COLO829 (cell line): ENCODE measurements around the gene MB21D2.
A peak's percentile ranks its signal among the peaks of the same experiment; 100 is the strongest.

Experiments
- DNase-seq: peaks from one replicate; pipeline ENCODE4 v3.0.0; 2012; ENCODE audit warnings: low spot score

The MB21D2 gene

GRCh38 chr3:192890347-192891335 lies 27.0 kb downstream of the MB21D2 start:
- no peak for DNase-seq

GRCh38 chr3:192889679-192890078 lies 28.0 kb downstream of the MB21D2 start:
- no peak for DNase-seq

GRCh38 chr3:192888190-192888589 lies 29.5 kb downstream of the MB21D2 start:
- DNase-seq, result no peak

GRCh38 chr3:192887701-192888100 lies 30.0 kb downstream of the MB21D2 start:
- DNase-seq, result no peak

GRCh38 chr3:192887047-192887446 lies 30.6 kb downstream of the MB21D2 start:
- no peak for DNase-seq

- DNase-seq, result no peak
Observed at GRCh38 chr3:192884777-192885773, 32.6 kb downstream of the MB21D2 start.

GRCh38 chr3:192883512-192883911 lies 34.1 kb downstream of the MB21D2 start:
- no peak for DNase-seq

GRCh38 chr3:192881159-192881786 lies 36.4 kb downstream of the MB21D2 start:
- no peak for DNase-seq

GRCh38 chr3:192880313-192880712 lies 37.3 kb downstream of the MB21D2 start:
- no peak for DNase-seq

- DNase-seq, result peak; percentile 95
Observed at GRCh38 chr3:192879346-192880031, 38.2 kb downstream of the MB21D2 start.

- DNase-seq, result no peak
Observed at GRCh38 chr3:192875971-192876565, 41.6 kb downstream of the MB21D2 start.

- DNase-seq, result no peak
Observed at GRCh38 chr3:192870822-192871221, 46.8 kb downstream of the MB21D2 start.

GRCh38 chr3:192869131-192870031 lies 48.3 kb downstream of the MB21D2 start:
- no peak for DNase-seq

GRCh38 chr3:192867645-192868044 lies 50.0 kb downstream of the MB21D2 start:
- DNase-seq, result no peak

- DNase-seq, result no peak
Observed at GRCh38 chr3:192866804-192867203, 50.9 kb downstream of the MB21D2 start.

GRCh38 chr3:192864941-192865340 lies 52.7 kb downstream of the MB21D2 start:
- no peak for DNase-seq

GRCh38 chr3:192863091-192863420 lies 54.6 kb downstream of the MB21D2 start:
- no peak for DNase-seq

- no peak for DNase-seq
Observed at GRCh38 chr3:192862408-192863090, 55.1 kb downstream of the MB21D2 start.

- DNase-seq, result no peak
Observed at GRCh38 chr3:192861972-192862371, 55.7 kb downstream of the MB21D2 start.
